Gastrocnemius medialis (tissue), 4 donors: ENCODE measurements around the gene YWHAE.
"Not testable (repeated sequence)": the region's sequence is repeated elsewhere in the genome, so short reads cannot be mapped to it uniquely, and the experiment has no call there.

ENCODE experiments used
- POLR2A ChIP-seq, 2 donors: fragments of 450-650 bp; IDR thresholded peaks; one replicate each; pipeline ENCODE4 v1.6.1; 2017; ENCODE audit warnings: antibody characterized with exemption in 2 of 2, mild to moderate bottlenecking in 2 of 2, moderate library complexity in 2 of 2
- TF ChIP-seq, protein P1 (sequence below), 5 experiments: fragments of 450-650 bp in 3 of 5; fragments of 200-600 bp in 2 of 5; sonication (generic) in 2 of 5; IDR thresholded peaks in 4 of 5; conservative IDR thresholded peaks in 1 of 5; 1 replicate in 4 of 5; 2 replicates in 1 of 5; pipeline ENCODE4 v1.5.1; 2016 to 2019; ENCODE audit warnings: antibody characterized with exemption in 5 of 5, mild to moderate bottlenecking in 3 of 5, moderate library complexity in 3 of 5

DNA sequence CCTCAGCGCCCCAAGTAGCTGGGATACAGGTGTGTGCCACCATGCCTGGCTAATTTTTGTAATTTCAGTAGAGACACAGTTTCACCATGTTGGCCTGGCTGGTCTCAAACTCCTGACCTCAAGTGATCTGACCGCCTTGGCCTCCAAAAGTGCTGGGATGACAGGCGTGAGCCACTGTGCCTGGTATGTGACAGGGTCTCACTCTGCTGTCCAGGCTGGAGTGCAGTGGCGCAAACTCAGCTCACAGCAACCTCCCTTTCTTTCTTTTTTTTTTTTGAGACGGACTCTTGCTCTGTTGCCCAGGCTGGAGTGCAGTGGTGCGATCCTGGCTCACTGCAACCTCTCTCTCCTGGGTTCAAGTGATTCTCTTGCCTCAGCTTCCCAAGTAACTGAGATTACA lies 42.7 kb upstream of the YWHAE start:
- TF ChIP-seq, protein P1, sequence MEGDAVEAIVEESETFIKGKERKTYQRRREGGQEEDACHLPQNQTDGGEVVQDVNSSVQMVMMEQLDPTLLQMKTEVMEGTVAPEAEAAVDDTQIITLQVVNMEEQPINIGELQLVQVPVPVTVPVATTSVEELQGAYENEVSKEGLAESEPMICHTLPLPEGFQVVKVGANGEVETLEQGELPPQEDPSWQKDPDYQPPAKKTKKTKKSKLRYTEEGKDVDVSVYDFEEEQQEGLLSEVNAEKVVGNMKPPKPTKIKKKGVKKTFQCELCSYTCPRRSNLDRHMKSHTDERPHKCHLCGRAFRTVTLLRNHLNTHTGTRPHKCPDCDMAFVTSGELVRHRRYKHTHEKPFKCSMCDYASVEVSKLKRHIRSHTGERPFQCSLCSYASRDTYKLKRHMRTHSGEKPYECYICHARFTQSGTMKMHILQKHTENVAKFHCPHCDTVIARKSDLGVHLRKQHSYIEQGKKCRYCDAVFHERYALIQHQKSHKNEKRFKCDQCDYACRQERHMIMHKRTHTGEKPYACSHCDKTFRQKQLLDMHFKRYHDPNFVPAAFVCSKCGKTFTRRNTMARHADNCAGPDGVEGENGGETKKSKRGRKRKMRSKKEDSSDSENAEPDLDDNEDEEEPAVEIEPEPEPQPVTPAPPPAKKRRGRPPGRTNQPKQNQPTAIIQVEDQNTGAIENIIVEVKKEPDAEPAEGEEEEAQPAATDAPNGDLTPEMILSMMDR (IDR thresholded peaks at IDR 0.05 in 4 of 5, conservative IDR thresholded peaks at IDR 0.05 in 1 of 5): not testable (repeated sequence)
- TF ChIP-seq POLR2A (IDR thresholded peaks at IDR 0.05): not testable (repeated sequence)
